ENCODE results near the gene NEK11. TPM values are rescaled to one million over a fixed set of nuclear protein-coding genes. Genes with fewer than 3 reads are reported as not detected.
"Not testable (repeated sequence)": the region's sequence is repeated elsewhere in the genome, so short reads cannot be mapped to it uniquely, and the experiment has no call there.

Gene NEK11
- total RNA-seq, 1 experiment from 2014 or later, result 2.5 TPM

GRCh38 chr3:131371688-131372066, 345.0 kb downstream of the NEK11 start:
- no peak overlapping the region for H2AFZ ChIP-seq (ENCODE audit: low read length)
- H3K4me3 ChIP-seq (ENCODE audit: low read length), result no peak overlapping the region
- no peak overlapping the region for H3K27ac ChIP-seq (ENCODE audit: low read length)
- no peaks in the 10 kb centered on the region for H3K9me3 ChIP-seq (ENCODE audit: low read length)
- DNase-seq, result no peak
- H3K9ac ChIP-seq (ENCODE audit: low read length), result no peak overlapping the region
- no peaks in the 10 kb centered on the region for H3K4me1 ChIP-seq (ENCODE audit: low read length)
- H3K36me3 ChIP-seq (ENCODE audit: insufficient read depth, low read length), result no peaks in the 10 kb centered on the region
- no peaks in the 10 kb centered on the region for H4K20me1 ChIP-seq (ENCODE audit: insufficient read depth, low read depth, low read length)
- no peaks in the 10 kb centered on the region for H3K9me2 ChIP-seq (replicated peaks; ENCODE audit: insufficient read depth, low read length)
- no peaks in the 10 kb centered on the region for H3K79me2 ChIP-seq (ENCODE audit: low read length)
- H3K27me3 ChIP-seq (ENCODE audit: low read length), result no peaks in the 10 kb centered on the region
- no peak overlapping the region for H3K4me2 ChIP-seq (ENCODE audit: low read depth, low read length, poor library complexity, severe bottlenecking)

- no peak overlapping the region for H2AFZ ChIP-seq (ENCODE audit: low read length)
- no peaks in the 10 kb centered on the region for H3K36me3 ChIP-seq (ENCODE audit: insufficient read depth, low read length)
- no peak overlapping the region for H3K9ac ChIP-seq (ENCODE audit: low read length)
- no peaks in the 10 kb centered on the region for H3K9me3 ChIP-seq (ENCODE audit: low read length)
- no peaks in the 10 kb centered on the region for H3K27me3 ChIP-seq (ENCODE audit: low read length)
- no peaks in the 10 kb centered on the region for H4K20me1 ChIP-seq (ENCODE audit: insufficient read depth, low read depth, low read length)
- H3K79me2 ChIP-seq (ENCODE audit: low read length), result no peaks in the 10 kb centered on the region
- no peak for DNase-seq
- H3K4me1 ChIP-seq (ENCODE audit: low read length), result no peaks in the 10 kb centered on the region
- H3K4me3 ChIP-seq (ENCODE audit: low read length), result no peak overlapping the region
- H3K9me2 ChIP-seq (replicated peaks; ENCODE audit: insufficient read depth, low read length), result no peaks in the 10 kb centered on the region
- no peak overlapping the region for H3K4me2 ChIP-seq (ENCODE audit: low read depth, low read length, poor library complexity, severe bottlenecking)
- no peak overlapping the region for H3K27ac ChIP-seq (ENCODE audit: low read length)
Observed at GRCh38 chr3:131374741-131375140, 348.1 kb downstream of the NEK11 start.

- H3K9me3 ChIP-seq (ENCODE audit: low read length); DNase-seq; H3K27me3 ChIP-seq (ENCODE audit: low read length); H3K27ac ChIP-seq (ENCODE audit: low read length); H4K20me1 ChIP-seq (ENCODE audit: insufficient read depth, low read depth, low read length); H3K79me2 ChIP-seq (ENCODE audit: low read length); H3K9me2 ChIP-seq (replicated peaks; ENCODE audit: insufficient read depth, low read length); H3K36me3 ChIP-seq (ENCODE audit: insufficient read depth, low read length); H3K4me1 ChIP-seq (ENCODE audit: low read length): not testable (repeated sequence)
- peak overlapping the region; percentile 67 for H3K9ac ChIP-seq (ENCODE audit: low read length)
- H2AFZ ChIP-seq (ENCODE audit: low read length), result peak overlapping the region; percentile 67; the same call in 1 of the 2 replicates
- H3K4me2 ChIP-seq (ENCODE audit: low read depth, low read length, poor library complexity, severe bottlenecking), result peak overlapping the region; percentile 72
- peak overlapping the region; percentile 83 for H3K4me3 ChIP-seq (ENCODE audit: low read length)
Observed at GRCh38 chr3:131380821-131381444, 354.3 kb downstream of the NEK11 start.

- peak within 1 kb of the TSS; percentile 75 for H3K9ac ChIP-seq (ENCODE audit: low read length)
- no peaks in the 10 kb centered on the region for H4K20me1 ChIP-seq (ENCODE audit: insufficient read depth, low read depth, low read length)
- H3K9me3 ChIP-seq (ENCODE audit: low read length), result no peaks in the 10 kb centered on the region
- H3K79me2 ChIP-seq (ENCODE audit: low read length), result no peaks in the 10 kb centered on the region
- H3K9me2 ChIP-seq (replicated peaks; ENCODE audit: insufficient read depth, low read length), result no peaks in the 10 kb centered on the region
- DNase-seq, result peak; percentile 96
- peak within 1 kb of the TSS; percentile 90; the same call in 1 of the 2 replicates for H2AFZ ChIP-seq (ENCODE audit: low read length)
- H3K4me2 ChIP-seq (ENCODE audit: low read depth, low read length, poor library complexity, severe bottlenecking), result peak within 1 kb of the TSS; percentile 75
- peaks cover 7% of the 10 kb centered on the region for H3K4me1 ChIP-seq (ENCODE audit: low read length)
- H3K27ac ChIP-seq (ENCODE audit: low read length), result no peak within 1 kb of the TSS
- no peaks in the 10 kb centered on the region for H3K36me3 ChIP-seq (ENCODE audit: insufficient read depth, low read length)
- H3K27me3 ChIP-seq (ENCODE audit: low read length), result no peaks in the 10 kb centered on the region
- peak within 1 kb of the TSS; percentile 83 for H3K4me3 ChIP-seq (ENCODE audit: low read length)
Observed at GRCh38 chr3:131381445-131382291, 355.0 kb downstream of the NEK11 start, which contains the start of gene NUDT16. NUDT16 (plus strand) TSS chr3:131381774; CDS start chr3:131381805, 31 bp downstream.

- peaks cover 7% of the 10 kb centered on the region for H3K4me1 ChIP-seq (ENCODE audit: low read length)
- no peak overlapping the region for H3K4me3 ChIP-seq (ENCODE audit: low read length)
- H3K27ac ChIP-seq (ENCODE audit: low read length), result no peak overlapping the region
- no peaks in the 10 kb centered on the region for H3K27me3 ChIP-seq (ENCODE audit: low read length)
- no peak overlapping the region for H3K9ac ChIP-seq (ENCODE audit: low read length)
- no peak overlapping the region for H2AFZ ChIP-seq (ENCODE audit: low read length)
- H3K36me3 ChIP-seq (ENCODE audit: insufficient read depth, low read length), result no peaks in the 10 kb centered on the region
- H3K9me3 ChIP-seq (ENCODE audit: low read length), result no peaks in the 10 kb centered on the region
- H4K20me1 ChIP-seq (ENCODE audit: insufficient read depth, low read depth, low read length), result no peaks in the 10 kb centered on the region
- no peaks in the 10 kb centered on the region for H3K79me2 ChIP-seq (ENCODE audit: low read length)
- no peaks in the 10 kb centered on the region for H3K9me2 ChIP-seq (replicated peaks; ENCODE audit: insufficient read depth, low read length)
- peak; percentile 35 for DNase-seq
- no peak overlapping the region for H3K4me2 ChIP-seq (ENCODE audit: low read depth, low read length, poor library complexity, severe bottlenecking)
Observed at GRCh38 chr3:131386429-131387165, 359.9 kb downstream of the NEK11 start.

- no peak overlapping the region for H3K27ac ChIP-seq (ENCODE audit: low read length)
- no peaks in the 10 kb centered on the region for H3K4me1 ChIP-seq (ENCODE audit: low read length)
- no peaks in the 10 kb centered on the region for H4K20me1 ChIP-seq (ENCODE audit: insufficient read depth, low read depth, low read length)
- H3K9me2 ChIP-seq (replicated peaks; ENCODE audit: insufficient read depth, low read length), result no peaks in the 10 kb centered on the region
- no peaks in the 10 kb centered on the region for H3K27me3 ChIP-seq (ENCODE audit: low read length)
- no peaks in the 10 kb centered on the region for H3K79me2 ChIP-seq (ENCODE audit: low read length)
- no peak overlapping the region for H3K4me3 ChIP-seq (ENCODE audit: low read length)
- no peak overlapping the region for H3K9ac ChIP-seq (ENCODE audit: low read length)
- H3K4me2 ChIP-seq (ENCODE audit: low read depth, low read length, poor library complexity, severe bottlenecking), result no peak overlapping the region
- no peaks in the 10 kb centered on the region for H3K36me3 ChIP-seq (ENCODE audit: insufficient read depth, low read length)
- H2AFZ ChIP-seq (ENCODE audit: low read length), result no peak overlapping the region
- no peaks in the 10 kb centered on the region for H3K9me3 ChIP-seq (ENCODE audit: low read length)
- peak; percentile 33 for DNase-seq
Observed at GRCh38 chr3:131387796-131388489, 361.3 kb downstream of the NEK11 start.

GRCh38 chr3:131388490-131388799, 361.8 kb downstream of the NEK11 start:
- Histone ChIP-seq H2AFZ (ENCODE audit: low read length) (no peak overlapping the region), H3K4me3 (ENCODE audit: low read length) (no peak overlapping the region), H3K9me3 (ENCODE audit: low read length) (no peaks in the 10 kb centered on the region), H3K4me1 (ENCODE audit: low read length) (no peaks in the 10 kb centered on the region), H3K9ac (ENCODE audit: low read length) (no peak overlapping the region), H3K27ac (ENCODE audit: low read length) (no peak overlapping the region), H3K9me2 (replicated peaks; ENCODE audit: insufficient read depth, low read length) (no peaks in the 10 kb centered on the region), H4K20me1 (ENCODE audit: insufficient read depth, low read depth, low read length) (no peaks in the 10 kb centered on the region), H3K36me3 (ENCODE audit: insufficient read depth, low read length) (no peaks in the 10 kb centered on the region), H3K27me3 (ENCODE audit: low read length) (no peaks in the 10 kb centered on the region), H3K79me2 (ENCODE audit: low read length) (no peaks in the 10 kb centered on the region), H3K4me2 (ENCODE audit: low read depth, low read length, poor library complexity, severe bottlenecking) (no peak overlapping the region)
- DNase-seq, result peak; percentile 17

- no peak overlapping the region for H2AFZ ChIP-seq (ENCODE audit: low read length)
- no peak overlapping the region for H3K9ac ChIP-seq (ENCODE audit: low read length)
- H3K27me3 ChIP-seq (ENCODE audit: low read length), result no peaks in the 10 kb centered on the region
Observed at GRCh38 chr3:131390331-131390730, 363.7 kb downstream of the NEK11 start.

More at GRCh38 chr3:131390331-131390730, 363.7 kb downstream of the NEK11 start:
- Histone ChIP-seq H4K20me1 (ENCODE audit: insufficient read depth, low read depth, low read length) (no peaks in the 10 kb centered on the region), H3K9me2 (replicated peaks; ENCODE audit: insufficient read depth, low read length) (no peaks in the 10 kb centered on the region), H3K4me1 (ENCODE audit: low read length) (no peaks in the 10 kb centered on the region), H3K79me2 (ENCODE audit: low read length) (no peaks in the 10 kb centered on the region), H3K4me3 (ENCODE audit: low read length) (no peak overlapping the region), H3K4me2 (ENCODE audit: low read depth, low read length, poor library complexity, severe bottlenecking) (no peak overlapping the region), H3K36me3 (ENCODE audit: insufficient read depth, low read length) (no peaks in the 10 kb centered on the region), H3K9me3 (ENCODE audit: low read length) (no peaks in the 10 kb centered on the region), H3K27ac (ENCODE audit: low read length) (no peak overlapping the region)
- DNase-seq, result no peak
